HUES6 (cell line): ENCODE data around the gene RAB28.
"Not testable (repeated sequence)": the region's sequence is repeated elsewhere in the genome, so short reads cannot be mapped to it uniquely, and the experiment has no call there.

Source experiments
- H3K27ac ChIP-seq: 2 replicates; pipeline ENCODE4 v1.7.0; 2013; ENCODE audit warnings: low read depth, mild to moderate bottlenecking, low read length, inconsistent platforms
- H3K27me3 ChIP-seq: 2 replicates; pipeline ENCODE4 v1.6.1; 2013; ENCODE audit warnings: low read length; ENCODE audit not compliant: control insufficient read depth, insufficient read depth
- H3K36me3 ChIP-seq: 2 replicates; pipeline ENCODE4 v1.6.1; 2013; ENCODE audit warnings: low read length; ENCODE audit not compliant: control insufficient read depth, insufficient read depth
- H3K4me1 ChIP-seq: 2 replicates; pipeline ENCODE4 v1.6.1; 2013; ENCODE audit warnings: low read length; ENCODE audit not compliant: control insufficient read depth, insufficient read depth
- H3K4me3 ChIP-seq: 2 replicates; pipeline ENCODE4 v1.5.1; 2013; ENCODE audit warnings: low read depth, low read length
- H3K9ac ChIP-seq: one replicate; pipeline ENCODE4 v1.6.1; 2013; ENCODE audit warnings: mild to moderate bottlenecking, low read length
- H3K9me3 ChIP-seq: 2 replicates; pipeline ENCODE4 v1.6.1; 2013; ENCODE audit warnings: low read depth, low read length; ENCODE audit not compliant: control insufficient read depth, insufficient read depth

The RAB28 gene

GRCh38 chr4:13409324-13409723, 74.8 kb downstream of the RAB28 start:
- no peak overlapping the region for H3K27ac ChIP-seq
- H3K9ac ChIP-seq: no peak overlapping the region
- no peaks in the 10 kb centered on the region for H3K36me3 ChIP-seq
- no peaks in the 10 kb centered on the region; the same call in 1 of the 2 replicates for H3K4me1 ChIP-seq
- no peaks in the 10 kb centered on the region for H3K27me3 ChIP-seq
- no peak overlapping the region for H3K4me3 ChIP-seq
- H3K9me3 ChIP-seq: no peaks in the 10 kb centered on the region

GRCh38 chr4:13406156-13406555, 78.0 kb downstream of the RAB28 start:
- H3K36me3 ChIP-seq, H3K4me3 ChIP-seq, H3K9me3 ChIP-seq, H3K27ac ChIP-seq, H3K4me1 ChIP-seq, H3K27me3 ChIP-seq, H3K9ac ChIP-seq: not testable (repeated sequence)

- Histone ChIP-seq H3K4me1 (no peaks in the 10 kb centered on the region), H3K27ac (no peak overlapping the region), H3K9ac (no peak overlapping the region), H3K36me3 (no peaks in the 10 kb centered on the region), H3K27me3 (no peaks in the 10 kb centered on the region), H3K9me3 (no peaks in the 10 kb centered on the region), H3K4me3 (no peak overlapping the region)
Observed at GRCh38 chr4:13403833-13404232, 80.3 kb downstream of the RAB28 start.

- Histone ChIP-seq H3K36me3 (no peaks in the 10 kb centered on the region), H3K27me3 (no peaks in the 10 kb centered on the region), H3K9ac (no peak overlapping the region), H3K27ac (no peak overlapping the region), H3K4me3 (no peak overlapping the region), H3K9me3 (no peaks in the 10 kb centered on the region), H3K4me1 (no peaks in the 10 kb centered on the region)
Observed at GRCh38 chr4:13403326-13403725, 80.8 kb downstream of the RAB28 start.

GRCh38 chr4:13399257-13399656, 84.9 kb downstream of the RAB28 start:
- Histone ChIP-seq H3K27ac (no peak overlapping the region), H3K9ac (no peak overlapping the region), H3K4me3 (no peak overlapping the region), H3K9me3 (no peaks in the 10 kb centered on the region), H3K36me3 (no peaks in the 10 kb centered on the region), H3K27me3 (no peaks in the 10 kb centered on the region), H3K4me1 (no peaks in the 10 kb centered on the region)

- Histone ChIP-seq H3K27me3 (no peaks in the 10 kb centered on the region), H3K36me3 (no peaks in the 10 kb centered on the region), H3K9ac (no peak overlapping the region)
Observed at GRCh38 chr4:13396161-13396560, 88.0 kb downstream of the RAB28 start.

GRCh38 chr4:13389901-13390300, 94.2 kb downstream of the RAB28 start:
- H3K4me3 ChIP-seq, H3K36me3 ChIP-seq, H3K27ac ChIP-seq, H3K9me3 ChIP-seq, H3K9ac ChIP-seq, H3K4me1 ChIP-seq, H3K27me3 ChIP-seq: not testable (repeated sequence)

More at GRCh38 chr4:13396161-13396560, 88.0 kb downstream of the RAB28 start:
- Histone ChIP-seq H3K9me3 (no peaks in the 10 kb centered on the region), H3K4me1 (no peaks in the 10 kb centered on the region), H3K27ac (no peak overlapping the region), H3K4me3 (no peak overlapping the region)

GRCh38 chr4:13386405-13387107, 97.6 kb downstream of the RAB28 start:
- Histone ChIP-seq H3K4me3 (no peak overlapping the region), H3K4me1 (no peaks in the 10 kb centered on the region), H3K27ac (no peak overlapping the region), H3K27me3 (no peaks in the 10 kb centered on the region), H3K9me3 (peaks cover 5% of the 10 kb centered on the region), H3K9ac (no peak overlapping the region), H3K36me3 (no peaks in the 10 kb centered on the region)

GRCh38 chr4:13384055-13384454, 100.1 kb downstream of the RAB28 start:
- H3K36me3 ChIP-seq: no peaks in the 10 kb centered on the region
- no peak overlapping the region for H3K4me3 ChIP-seq
- no peak overlapping the region for H3K9ac ChIP-seq
- H3K9me3 ChIP-seq: peaks cover 5% of the 10 kb centered on the region
- H3K4me1 ChIP-seq: no peaks in the 10 kb centered on the region
- H3K27me3 ChIP-seq: no peaks in the 10 kb centered on the region
- H3K27ac ChIP-seq: no peak overlapping the region

- Histone ChIP-seq H3K9me3 (no peaks in the 10 kb centered on the region), H3K27me3 (no peaks in the 10 kb centered on the region), H3K27ac (no peak overlapping the region), H3K36me3 (no peaks in the 10 kb centered on the region), H3K9ac (no peak overlapping the region), H3K4me3 (no peak overlapping the region), H3K4me1 (no peaks in the 10 kb centered on the region)
Observed at GRCh38 chr4:13378973-13379759, 105.0 kb downstream of the RAB28 start.

GRCh38 chr4:13371048-13371447, 113.1 kb downstream of the RAB28 start:
- Histone ChIP-seq H3K36me3 (no peaks in the 10 kb centered on the region), H3K9ac (no peak overlapping the region), H3K4me3 (no peak overlapping the region), H3K9me3 (no peaks in the 10 kb centered on the region), H3K27ac (no peak overlapping the region), H3K27me3 (no peaks in the 10 kb centered on the region), H3K4me1 (no peaks in the 10 kb centered on the region)
